ENCODE data around the gene TSPEAR. TPM values are rescaled to one million over a fixed set of nuclear protein-coding genes. Genes with fewer than 3 reads are reported as not detected.
A peak's percentile ranks its signal among the peaks of the same experiment; 100 is the strongest.

The TSPEAR gene
- total RNA-seq, 1 experiment from 2014 or later = not detected

GRCh38 chr21:44462086-44462833, 249.1 kb downstream of the TSPEAR start:
- ChIA-PET POLR2A (no interaction called here), CTCF (no interaction called here)
- Histone ChIP-seq H3K4me3 (ENCODE audit: low read depth in 2 of 2, low read length in 2 of 2) (no peak overlapping the region), H3K4me1 (ENCODE audit: control insufficient read depth, insufficient read depth, low read length) (no peaks in the 10 kb centered on the region), H3K27ac (ENCODE audit: low read length) (no peak overlapping the region), H3K36me3 (ENCODE audit: control insufficient read depth, insufficient read depth, low read length) (no peaks in the 10 kb centered on the region), H3K27me3 (ENCODE audit: control insufficient read depth, insufficient read depth, low read length) (no peaks in the 10 kb centered on the region), H3K9me3 (ENCODE audit: control insufficient read depth, insufficient read depth, low read depth, low read length) (no peaks in the 10 kb centered on the region)
- intact Hi-C loops (cut with micrococcal nuclease; ENCODE audit: unreplicated experiment) = no loop called here
- DNase-seq (ENCODE audit: low read depth, low spot score) (no peak), ATAC-seq (no peak)
- no TSS peak for BruUV-seq (replicated peaks)
- in situ Hi-C loops (cut with HindIII; ENCODE audit: low pct_unique_long_range_greater_than_20kb, low sequenced_read_pairs) = no loop called here
- no peak for TF ChIP-seq CTCF (IDR thresholded peaks at IDR 0.05)
- no peak for TF ChIP-seq SIN3A (IDR thresholded peaks at IDR 0.05; ENCODE audit: borderline replicate concordance, insufficient read depth, low read depth, low read length)
- no peak for TF ChIP-seq POLR2AphosphoS5 (IDR thresholded peaks at IDR 0.05; ENCODE audit: low read depth, low read length)
- no peak for TF ChIP-seq TCF7L2 (IDR thresholded peaks at IDR 0.05; ENCODE audit: low read depth, low read length)
- TF ChIP-seq REST (IDR thresholded peaks at IDR 0.05; ENCODE audit: insufficient read depth in 1 of 2, low read depth in 2 of 2, low read length in 1 of 2) = no peak

- ChIA-PET POLR2A (no interaction called here), CTCF (interaction anchor here (0.6 kb wide), 1 partner anchor 16 kb away, joined by 3 read pairs; no protein-coding TSS in a partner anchor)
- ATAC-seq = peak; percentile 75
- no TSS peak for BruUV-seq (replicated peaks)
- DNase-seq (ENCODE audit: low read depth, low spot score) = no peak
- no peak overlapping the region for H3K4me3 ChIP-seq (ENCODE audit: low read depth in 2 of 2, low read length in 2 of 2)
- H3K9me3 ChIP-seq (ENCODE audit: control insufficient read depth, insufficient read depth, low read depth, low read length) = no peaks in the 10 kb centered on the region
- in situ Hi-C loops (cut with HindIII; ENCODE audit: low pct_unique_long_range_greater_than_20kb, low sequenced_read_pairs) (no loop called here), intact Hi-C loops (cut with micrococcal nuclease; ENCODE audit: unreplicated experiment) (no loop called here)
- no peaks in the 10 kb centered on the region for H3K27me3 ChIP-seq (ENCODE audit: control insufficient read depth, insufficient read depth, low read length)
- no peak overlapping the region for H3K27ac ChIP-seq (ENCODE audit: low read length)
- H3K4me1 ChIP-seq (ENCODE audit: control insufficient read depth, insufficient read depth, low read length) = no peaks in the 10 kb centered on the region
- TF ChIP-seq SIN3A (IDR thresholded peaks at IDR 0.05; ENCODE audit: borderline replicate concordance, insufficient read depth, low read depth, low read length) = no peak
- no peak for TF ChIP-seq REST (IDR thresholded peaks at IDR 0.05; ENCODE audit: insufficient read depth in 1 of 2, low read depth in 2 of 2, low read length in 1 of 2)
- TF ChIP-seq POLR2AphosphoS5 (IDR thresholded peaks at IDR 0.05; ENCODE audit: low read depth, low read length) = no peak
- TF ChIP-seq TCF7L2 (IDR thresholded peaks at IDR 0.05; ENCODE audit: low read depth, low read length) = no peak
- peak; percentile 42; the same call in 1 of the 2 replicates for TF ChIP-seq CTCF (IDR thresholded peaks at IDR 0.05)
- no peaks in the 10 kb centered on the region for H3K36me3 ChIP-seq (ENCODE audit: control insufficient read depth, insufficient read depth, low read length)
Observed at GRCh38 chr21:44461464-44462001, 249.8 kb downstream of the TSPEAR start.
